ENCODE results near the gene MGLL.

- no peak for TF ChIP-seq CTCF (IDR thresholded peaks at IDR 0.05 in 2 of 3, conservative IDR thresholded peaks at IDR 0.05 in 1 of 3; ENCODE audit: insufficient read depth in 2 of 3, low read depth in 1 of 3, low read length in 3 of 3)
- TF ChIP-seq CBX5 (IDR thresholded peaks at IDR 0.05; ENCODE audit: borderline replicate concordance, low read depth), result no peak
- TF ChIP-seq PATZ1 (CRISPR knock-in tag; IDR thresholded peaks at IDR 0.05; ENCODE audit: borderline replicate concordance), result no peak
- TF ChIP-seq ZNF146 (CRISPR knock-in tag; IDR thresholded peaks at IDR 0.05; ENCODE audit: unreplicated experiment), result no peak
- no peak for TF ChIP-seq FOXK1 (CRISPR knock-in tag; IDR thresholded peaks at IDR 0.05; ENCODE audit: borderline replicate concordance)
- TF ChIP-seq SIN3A (IDR thresholded peaks at IDR 0.05; ENCODE audit: borderline replicate concordance in 2 of 2, control insufficient read depth in 1 of 2, low read depth in 2 of 2, low read length in 2 of 2), result no peak
- no peak for TF ChIP-seq ZNF140 (CRISPR knock-in tag; IDR thresholded peaks at IDR 0.05)
- no peak for TF ChIP-seq ZNF668 (CRISPR knock-in tag; IDR thresholded peaks at IDR 0.05)
- no peak for TF ChIP-seq NCOR1 (IDR thresholded peaks at IDR 0.05)
- TF ChIP-seq TCF7L2 (IDR thresholded peaks at IDR 0.05; ENCODE audit: low read depth, low read length), result no peak
Measured at GRCh38 chr3:127783166-127783565, 39.1 kb downstream of the MGLL start.
